H1 (cell line): ENCODE results near the gene CCT6B. TPM values are rescaled to one million over a fixed set of nuclear protein-coding genes. Genes with fewer than 3 reads are reported as not detected.

Experiments
- CTCF ChIA-PET: fragments of 300-600 bp; sonication (Branson Sonifier 250); formaldehyde crosslinking; loops from one replicate; lab custom pipeline; 2021; ENCODE audit not compliant: partially characterized antibody; lab: Charles Lee
- POLR2A ChIA-PET: fragments of 300-600 bp; sonication (Branson Sonifier 250); formaldehyde crosslinking; loops from one replicate; lab custom pipeline; 2021; ENCODE audit warnings: inconsistent platforms; ENCODE audit not compliant: partially characterized antibody; lab: Charles Lee
- DNase-seq, 2 experiments: peaks; one replicate each; pipeline versions ENCODE4 v3.0.0 to v3.0.0-alpha.2; 2010 to 2022; ENCODE audit warnings: low spot score in 2 of 2, low read depth in 1 of 2, mixed read lengths in 1 of 2
- FAIRE-seq: peaks from 2 replicates; lab custom pipeline; 2011; peaks lifted over from hg19 to GRCh38; lab: Jason Lieb, UNC
- H2AFZ ChIP-seq: 2 replicates; pipeline ENCODE4 v1.8.1; 2012; ENCODE audit warnings: low read length, inconsistent platforms
- H2AK5ac ChIP-seq: 2 replicates; pipeline ENCODE4 v1.6.1; 2013; ENCODE audit warnings: low read depth, low read length
- H2BK120ac ChIP-seq: replicated peaks from 2 replicates; pipeline ENCODE3; 2013; ENCODE audit warnings: low read depth, low read length, inconsistent platforms
- H2BK12ac ChIP-seq: 2 replicates; pipeline ENCODE4 v1.6.1; 2013; ENCODE audit warnings: low read depth, low read length
- H2BK15ac ChIP-seq: 2 replicates; pipeline ENCODE4 v1.6.1; 2013; ENCODE audit warnings: low read length
- H2BK20ac ChIP-seq: 2 replicates; pipeline ENCODE4 v1.6.1; 2013; ENCODE audit warnings: low read length
- H2BK5ac ChIP-seq: 2 replicates; pipeline ENCODE4 v1.6.1; 2013; ENCODE audit warnings: low read depth, low read length
- H3K14ac ChIP-seq: 2 replicates; pipeline ENCODE4 v1.6.1; 2013; ENCODE audit warnings: inconsistent platforms; ENCODE audit not compliant: insufficient read length
- H3K18ac ChIP-seq: 2 replicates; pipeline ENCODE4 v1.6.1; 2013; ENCODE audit warnings: low read length; ENCODE audit errors: extremely low read depth
- H3K23ac ChIP-seq: 2 replicates; pipeline ENCODE4 v1.6.1; 2013; ENCODE audit warnings: inconsistent platforms; ENCODE audit not compliant: insufficient read length
- H3K23me2 ChIP-seq: 2 replicates; pipeline ENCODE4 v1.6.1; 2013; ENCODE audit warnings: low read depth, low read length
- H3K27ac ChIP-seq: 2 replicates; pipeline ENCODE4 v1.6.1; 2011; ENCODE audit warnings: low read depth, low read length, inconsistent platforms
- H3K27me3 ChIP-seq, 4 experiments: replicated peaks in 1 of 4; 1 replicate in 1 of 4; 2 replicates in 3 of 4; pipeline versions ENCODE4 v1.6.1 to v1.8.1; 2011 to 2013; ENCODE audit warnings: low read length in 3 of 4, mild to moderate bottlenecking in 3 of 4, inconsistent platforms in 2 of 4, mixed read lengths in 2 of 4, moderate library complexity in 1 of 4; ENCODE audit not compliant: control insufficient read depth in 3 of 4, insufficient read depth in 3 of 4; ENCODE audit errors: extremely low read depth in 1 of 4
- H3K36me3 ChIP-seq, 4 experiments: 2 replicates each; pipeline versions ENCODE4 v1.6.1 to v1.8.1; 2011 to 2013; ENCODE audit warnings: mild to moderate bottlenecking in 4 of 4, low read length in 3 of 4, moderate library complexity in 2 of 4, control low read depth in 1 of 4, inconsistent platforms in 1 of 4; ENCODE audit not compliant: insufficient read depth in 4 of 4, control insufficient read depth in 2 of 4
- H3K4ac ChIP-seq: replicated peaks from 2 replicates; pipeline ENCODE3; 2013; ENCODE audit warnings: low read length, low read depth, mixed read lengths, inconsistent platforms; ENCODE audit not compliant: insufficient read length
- H3K4me1 ChIP-seq, 4 experiments: replicated peaks in 1 of 4; 1 replicate in 1 of 4; 2 replicates in 3 of 4; pipeline versions ENCODE4 v1.6.1 to v1.8.1; 2011 to 2013; ENCODE audit warnings: low read length in 3 of 4, inconsistent platforms in 2 of 4, mixed read lengths in 1 of 4; ENCODE audit not compliant: insufficient read depth in 4 of 4, control insufficient read depth in 3 of 4
- H3K4me2 ChIP-seq, 2 experiments: 2 replicates each; pipeline versions ENCODE4 v1.6.1 to v1.8.1; 2011 to 2013; ENCODE audit warnings: low read depth in 2 of 2, low read length in 2 of 2, control low read depth in 1 of 2, inconsistent platforms in 1 of 2, mild to moderate bottlenecking in 1 of 2; ENCODE audit not compliant: insufficient read depth in 1 of 2
- H3K4me3 ChIP-seq, 4 experiments: fragments of 200-600, 300-600 bp in 1 of 4; sonication (generic), shearing (Covaris generic), sonication (Bioruptor Twin) in 1 of 4; 2 replicates each; pipeline versions ENCODE4 v1.5.1 to v1.8.1; 2011 to 2016; ENCODE audit warnings: low read length in 4 of 4, low read depth in 3 of 4, control low read depth in 2 of 4, inconsistent platforms in 2 of 4, mild to moderate bottlenecking in 2 of 4, mixed read lengths in 1 of 4, moderate library complexity in 1 of 4; ENCODE audit not compliant: insufficient read depth in 2 of 4; ENCODE audit errors: extremely low read depth in 1 of 4
- H3K56ac ChIP-seq: replicated peaks from 2 replicates; pipeline ENCODE3; 2013; ENCODE audit warnings: low read depth, mild to moderate bottlenecking, mixed read lengths, low read length, inconsistent platforms; ENCODE audit not compliant: insufficient read length
- H3K79me1 ChIP-seq: 2 replicates; pipeline ENCODE4 v1.6.1; 2013; ENCODE audit warnings: low read depth, low read length, control low read depth
- H3K79me2 ChIP-seq, 2 experiments: 2 replicates each; pipeline versions ENCODE4 v1.6.1 to v1.8.1; 2012 to 2013; ENCODE audit warnings: low read length in 2 of 2, mild to moderate bottlenecking in 2 of 2, inconsistent platforms in 1 of 2; ENCODE audit not compliant: insufficient read depth in 2 of 2, control insufficient read depth in 1 of 2
- H3K9ac ChIP-seq, 4 experiments: replicated peaks in 1 of 4; 1 replicate in 1 of 4; 2 replicates in 3 of 4; pipeline versions ENCODE4 v1.6.1 to v1.8.1; 2011 to 2013; ENCODE audit warnings: low read depth in 3 of 4, low read length in 3 of 4, control low read depth in 2 of 4, mild to moderate bottlenecking in 2 of 4, moderate library complexity in 2 of 4, inconsistent platforms in 1 of 4; ENCODE audit errors: extremely low read depth in 1 of 4
- H3K9me3 ChIP-seq, 2 experiments: 2 replicates each; pipeline versions ENCODE4 v1.6.1 to v1.8.1; 2012 to 2013; ENCODE audit warnings: mild to moderate bottlenecking in 2 of 2, moderate library complexity in 2 of 2, control low read depth in 1 of 2, inconsistent platforms in 1 of 2, low read depth in 1 of 2, low read length in 1 of 2, mixed read lengths in 1 of 2; ENCODE audit not compliant: insufficient read depth in 2 of 2
- H4K20me1 ChIP-seq, 2 experiments: replicated peaks in 1 of 2; 2 replicates each; pipeline versions ENCODE3 to v1.8.1; 2011 to 2013; ENCODE audit warnings: inconsistent platforms in 2 of 2, low read length in 2 of 2, mild to moderate bottlenecking in 1 of 2; ENCODE audit not compliant: insufficient read depth in 2 of 2, control insufficient read depth in 1 of 2
- H4K5ac ChIP-seq: 2 replicates; pipeline ENCODE4 v1.6.1; 2013; ENCODE audit warnings: low read length, low read depth, mixed read lengths, inconsistent platforms; ENCODE audit not compliant: insufficient read length
- H4K8ac ChIP-seq: 2 replicates; pipeline ENCODE4 v1.8.0; 2013; ENCODE audit warnings: mild to moderate bottlenecking, moderate library complexity, low read length, inconsistent platforms; ENCODE audit not compliant: insufficient read depth; ENCODE audit errors: extremely low read depth
- H4K91ac ChIP-seq: replicated peaks from 2 replicates; pipeline ENCODE3; 2013; ENCODE audit warnings: low read length, mixed read lengths, inconsistent platforms; ENCODE audit not compliant: insufficient read length
- BCL11A ChIP-seq, 2 experiments: IDR thresholded peaks; one replicate each; pipeline ENCODE4 v1.6.1; 2011; ENCODE audit warnings: low read depth in 2 of 2, low read length in 2 of 2, mild to moderate bottlenecking in 2 of 2
- CBX5 ChIP-seq: fragments of 300-800, 300-1000 bp; sonication (generic); IDR thresholded peaks from 2 replicates; pipeline ENCODE4 v1.7.1; 2016; ENCODE audit warnings: antibody characterized with exemption, low read length, low read depth
- CHD2 ChIP-seq: IDR thresholded peaks from 2 replicates; pipeline ENCODE4 v1.6.1; 2012; ENCODE audit warnings: low read length, improper control_type of control experiment
- CTBP2 ChIP-seq: IDR thresholded peaks from 2 replicates; pipeline ENCODE4 v1.7.0; 2011; ENCODE audit warnings: borderline replicate concordance, mild to moderate bottlenecking, moderate library complexity, mixed read lengths, low read length; ENCODE audit not compliant: insufficient read depth, insufficient read length
- EGR1 ChIP-seq: IDR thresholded peaks from 2 replicates; pipeline ENCODE4 v1.6.1; 2011; ENCODE audit warnings: low read depth, low read length, borderline replicate concordance
- FOSL1 ChIP-seq: IDR thresholded peaks from 2 replicates; pipeline ENCODE4 v1.6.1; 2011; ENCODE audit warnings: mild to moderate bottlenecking, low read depth, low read length, moderate library complexity; ENCODE audit not compliant: insufficient read depth
- GABPA ChIP-seq: IDR thresholded peaks from 2 replicates; pipeline ENCODE4 v1.6.1; 2011; ENCODE audit warnings: mild to moderate bottlenecking, low read length, moderate library complexity, borderline replicate concordance; ENCODE audit not compliant: insufficient read depth
- HDAC6 ChIP-seq: IDR thresholded peaks from one replicate; pipeline ENCODE4 v1.7.1; 2012; ENCODE audit warnings: low read depth, mild to moderate bottlenecking, inconsistent platforms, low read length, moderate library complexity
- KDM4A ChIP-seq: IDR thresholded peaks from one replicate; pipeline ENCODE4 v1.7.1; 2012; ENCODE audit warnings: low read depth, mild to moderate bottlenecking, moderate library complexity, low read length, inconsistent platforms; ENCODE audit not compliant: severe bottlenecking
- KDM5A ChIP-seq: fragments of 200-600 bp; IDR thresholded peaks from 2 replicates; pipeline ENCODE4 v1.7.1; 2012; ENCODE audit warnings: mild to moderate bottlenecking, low read length, inconsistent platforms, mixed read lengths
- POLR2A ChIP-seq, 2 experiments: IDR thresholded peaks; 1 replicate in 1 of 2; 2 replicates in 1 of 2; pipeline ENCODE4 v1.6.1; 2011; ENCODE audit warnings: low read depth in 2 of 2, low read length in 2 of 2, mild to moderate bottlenecking in 2 of 2; ENCODE audit errors: control extremely low read depth in 1 of 2
- POLR2AphosphoS5 ChIP-seq: IDR thresholded peaks from 2 replicates; pipeline ENCODE4 v1.6.1; 2011; ENCODE audit warnings: low read depth, low read length
- POU5F1 ChIP-seq: IDR thresholded peaks from 2 replicates; pipeline ENCODE4 v1.6.1; 2011; ENCODE audit warnings: low read depth, mild to moderate bottlenecking, low read length, moderate library complexity
- SIX5 ChIP-seq: IDR thresholded peaks from 2 replicates; pipeline ENCODE4 v1.6.1; 2011; ENCODE audit warnings: mild to moderate bottlenecking, low read depth, low read length
- TAF7 ChIP-seq: optimal IDR thresholded peaks from 2 replicates; pipeline ENCODE3; 2011; ENCODE audit warnings: low read depth, mild to moderate bottlenecking, inconsistent platforms, low read length, moderate library complexity, borderline replicate concordance
- WGBS, 2 experiments: shearing (Covaris generic) in 1 of 2; methylation state at CpG; one replicate each; pipeline versions ENCODE4 v1.1.6 to v1.1.7; 2013 to 2015; ENCODE audit warnings: low lambda C conversion rate in 2 of 2, mixed read lengths in 2 of 2, inconsistent platforms in 1 of 2, low coverage in 1 of 2, missing lambda C conversion rate in 1 of 2; ENCODE audit not compliant: insufficient replicate concordance in 2 of 2, insufficient coverage in 1 of 2, insufficient read length in 1 of 2; ENCODE audit errors: extremely low coverage in 1 of 2, missing lambda C conversion rate in 1 of 2; 5-methylcytosine and 5-hydroxymethylcytosine counted together
- polyA plus RNA-seq, 7 experiments: library from polyadenylated mRNA; depleted of rRNA in 3 of 7; stranded (reverse) in 5 of 7; unstranded in 2 of 7; fragments of >200 nt in 5 of 7; fragments of 200-250 nt in 2 of 7; gene quantifications; 1 replicate in 5 of 7; 2 replicates in 1 of 7; 4 replicates in 1 of 7; pipeline versions ENCODE4 v1.2.1 to v1.2.3, GENCODE V29; 2011 to 2013; ENCODE audit warnings: missing spikeins in 2 of 7, mixed read lengths in 2 of 7
- total RNA-seq: library from RNA; stranded (reverse); fragmentation: NEBNext Ultra II Directional; extraction: Animal tissue kit (Norgen Biotek cat#: 25700); gene quantifications from 2 replicates; pipeline ENCODE4 v1.2.1, GENCODE V29; 2021

Gene CCT6B
- total and polyA plus RNA-seq, 2 of the 8 experiments (the other 6 are each of a cell fraction or from before 2014, with no cell fraction given) = 0.67 to 1.3 TPM

- FAIRE-seq = no peak
- no peaks in the 10 kb centered on the region for H3K79me2 ChIP-seq
- no peaks in the 10 kb centered on the region for H3K79me1 ChIP-seq
- WGBS, 2 experiments = 93% methylated on average over 11 of the region's 11 CpGs; no CpG with 5 or more reads in 1 of the 2 experiments
- ChIA-PET CTCF (interaction anchor here (0.6 to 5.2 kb wide), 9 partner anchors 9 to 129 kb away, joined by 3 to 43 read pairs (median 4); partner anchors contain the start of gene RAD51D), POLR2A (interaction anchor here (1.2 to 1.5 kb wide), 4 partner anchors 9 to 132 kb away, joined by 3 to 6 read pairs (median 4); no protein-coding TSS in a partner anchor)
- H3K4me2 ChIP-seq = no peak overlapping the region
- H3K27ac ChIP-seq = no peak overlapping the region
- no peak overlapping the region for H3K23ac ChIP-seq
- no peak overlapping the region for H2AK5ac ChIP-seq
- no peak overlapping the region for H2BK20ac ChIP-seq
- no peak overlapping the region for H4K5ac ChIP-seq
- no peak overlapping the region for H3K9ac ChIP-seq
- H2BK15ac ChIP-seq = no peak overlapping the region
- no peak overlapping the region for H3K4ac ChIP-seq
- no peak overlapping the region for H4K8ac ChIP-seq
- H2BK12ac ChIP-seq = no peak overlapping the region
- H3K14ac ChIP-seq = no peak overlapping the region
- no peaks in the 10 kb centered on the region for H3K9me3 ChIP-seq
- H3K27me3 ChIP-seq = no peaks in the 10 kb centered on the region
- no peak overlapping the region for H3K56ac ChIP-seq
- peaks cover 57 to 89% (median 85%) of the 10 kb centered on the region in 4 experiments for H3K36me3 ChIP-seq
- no peak for DNase-seq
- H3K4me1 ChIP-seq = no peaks in the 10 kb centered on the region
- H4K91ac ChIP-seq = no peak overlapping the region
- H4K20me1 ChIP-seq = peaks cover 8 to 9% of the 10 kb centered on the region in 2 experiments
- H3K23me2 ChIP-seq = no peaks in the 10 kb centered on the region
- no peak overlapping the region for H2AFZ ChIP-seq
- no peak overlapping the region for H3K18ac ChIP-seq
- no peak overlapping the region for H3K4me3 ChIP-seq
- no peak overlapping the region for H2BK5ac ChIP-seq
- no peak overlapping the region for H2BK120ac ChIP-seq
- no peak for TF ChIP-seq POLR2A (IDR thresholded peaks at IDR 0.05; ENCODE audit: control extremely low read depth in 1 of 2, low read depth in 2 of 2, low read length in 2 of 2)
- no peak for TF ChIP-seq POU5F1
- TF ChIP-seq POLR2AphosphoS5 = no peak
- TF ChIP-seq GABPA = no peak
- no peak for TF ChIP-seq CTBP2
- no peak for TF ChIP-seq EGR1
- no peak for TF ChIP-seq CHD2
- no peak for TF ChIP-seq BCL11A (IDR thresholded peaks at IDR 0.05; ENCODE audit: low read depth in 2 of 2, low read length in 2 of 2)
- no peak for TF ChIP-seq TAF7
- TF ChIP-seq KDM4A = no peak
- no peak for TF ChIP-seq KDM5A
- no peak for TF ChIP-seq HDAC6
- no peak for TF ChIP-seq CBX5
- TF ChIP-seq FOSL1 = no peak
- TF ChIP-seq SIX5 = no peak
These were observed 36.1 kb upstream of the CCT6B start for GRCh38 chr17:34997355-34997862.
